Choroid plexus epithelial cell (primary cell): Measurements from ENCODE around the gene TANGO6.
A peak's percentile ranks its signal among the peaks of the same experiment; 100 is the strongest.

Experiments
- DNase-seq: peaks from one replicate; pipeline ENCODE4 v3.0.0-alpha.2; 2010; ENCODE audit warnings: low read depth
- H3K4me3 ChIP-seq: 2 replicates; pipeline ENCODE4 v1.5.1; 2011; ENCODE audit warnings: low read depth, mild to moderate bottlenecking, control low read depth, low read length, moderate library complexity
- TF ChIP-seq, protein P1 (sequence below): conservative IDR thresholded peaks from 2 replicates; pipeline ENCODE4 v1.5.1; 2011; ENCODE audit warnings: low read depth, mild to moderate bottlenecking, control low read depth, inconsistent platforms, low read length, moderate library complexity

The TANGO6 gene

DNA sequence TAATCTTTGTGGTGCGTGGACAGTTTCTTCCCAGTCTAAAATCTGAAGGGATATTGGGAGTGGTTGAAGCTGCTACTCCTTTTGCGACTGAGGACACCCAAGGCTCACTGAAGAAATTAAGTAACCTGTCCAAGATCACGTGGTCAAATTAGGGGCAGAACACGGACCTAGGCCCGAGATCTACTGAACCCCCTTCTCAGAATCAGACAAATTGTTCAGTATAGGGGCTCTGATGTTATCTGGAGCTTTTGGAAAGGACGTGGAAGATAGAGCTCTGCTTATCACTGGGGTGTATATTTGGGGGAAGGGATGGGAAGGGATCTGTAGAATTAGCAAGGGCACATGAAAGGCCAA lies 857 bp downstream of the TANGO6 start:
- DNase-seq = no peak

DNA sequence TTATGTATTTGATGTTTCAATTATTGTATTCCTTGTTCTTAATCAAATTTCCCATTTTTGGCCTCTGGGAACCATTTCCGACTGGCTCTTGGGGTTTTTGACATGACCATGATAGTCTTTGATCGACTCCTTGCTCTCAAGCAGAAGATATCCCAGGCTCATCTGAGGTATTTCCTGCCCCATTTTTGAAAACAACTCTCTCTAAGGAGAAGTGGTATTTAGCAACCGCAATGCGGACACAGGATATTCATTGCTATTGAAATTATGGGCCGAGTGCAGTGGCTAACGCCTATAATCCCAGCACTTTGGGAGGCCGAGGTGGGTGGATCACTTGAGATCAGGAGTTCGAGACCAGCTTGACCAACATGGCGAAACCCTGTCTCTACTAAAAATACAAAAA lies 5.5 kb downstream of the TANGO6 start:
- TF ChIP-seq, protein P1, sequence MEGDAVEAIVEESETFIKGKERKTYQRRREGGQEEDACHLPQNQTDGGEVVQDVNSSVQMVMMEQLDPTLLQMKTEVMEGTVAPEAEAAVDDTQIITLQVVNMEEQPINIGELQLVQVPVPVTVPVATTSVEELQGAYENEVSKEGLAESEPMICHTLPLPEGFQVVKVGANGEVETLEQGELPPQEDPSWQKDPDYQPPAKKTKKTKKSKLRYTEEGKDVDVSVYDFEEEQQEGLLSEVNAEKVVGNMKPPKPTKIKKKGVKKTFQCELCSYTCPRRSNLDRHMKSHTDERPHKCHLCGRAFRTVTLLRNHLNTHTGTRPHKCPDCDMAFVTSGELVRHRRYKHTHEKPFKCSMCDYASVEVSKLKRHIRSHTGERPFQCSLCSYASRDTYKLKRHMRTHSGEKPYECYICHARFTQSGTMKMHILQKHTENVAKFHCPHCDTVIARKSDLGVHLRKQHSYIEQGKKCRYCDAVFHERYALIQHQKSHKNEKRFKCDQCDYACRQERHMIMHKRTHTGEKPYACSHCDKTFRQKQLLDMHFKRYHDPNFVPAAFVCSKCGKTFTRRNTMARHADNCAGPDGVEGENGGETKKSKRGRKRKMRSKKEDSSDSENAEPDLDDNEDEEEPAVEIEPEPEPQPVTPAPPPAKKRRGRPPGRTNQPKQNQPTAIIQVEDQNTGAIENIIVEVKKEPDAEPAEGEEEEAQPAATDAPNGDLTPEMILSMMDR = no peak
- DNase-seq = no peak
- H3K4me3 ChIP-seq = no peak overlapping the region

More for the DNA sequence above, 857 bp downstream of the TANGO6 start:
- H3K4me3 ChIP-seq = peak overlapping the region; percentile 75
- TF ChIP-seq, protein P1 = no peak

DNA sequence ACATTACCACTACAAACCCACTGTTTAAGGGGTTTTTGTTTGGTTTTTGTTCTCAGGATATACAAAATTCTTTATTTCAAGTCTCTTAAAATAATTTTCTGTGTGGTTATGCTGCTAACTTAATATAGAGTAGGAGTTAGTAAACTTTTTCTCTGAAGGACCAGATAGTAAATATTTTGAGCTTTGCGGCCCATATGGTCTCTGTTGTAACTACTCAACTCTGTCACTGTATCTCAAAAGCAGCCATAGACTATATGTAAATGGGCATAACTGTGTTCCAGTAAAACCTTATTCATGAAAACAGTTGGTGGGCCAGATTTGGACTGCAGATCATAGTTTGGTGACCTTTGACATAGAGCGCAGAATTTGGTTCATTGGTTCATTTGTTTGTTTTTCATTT lies 7.2 kb downstream of the TANGO6 start:
- no peak for DNase-seq
- no peak overlapping the region for H3K4me3 ChIP-seq
- TF ChIP-seq, protein P1 = no peak

DNA sequence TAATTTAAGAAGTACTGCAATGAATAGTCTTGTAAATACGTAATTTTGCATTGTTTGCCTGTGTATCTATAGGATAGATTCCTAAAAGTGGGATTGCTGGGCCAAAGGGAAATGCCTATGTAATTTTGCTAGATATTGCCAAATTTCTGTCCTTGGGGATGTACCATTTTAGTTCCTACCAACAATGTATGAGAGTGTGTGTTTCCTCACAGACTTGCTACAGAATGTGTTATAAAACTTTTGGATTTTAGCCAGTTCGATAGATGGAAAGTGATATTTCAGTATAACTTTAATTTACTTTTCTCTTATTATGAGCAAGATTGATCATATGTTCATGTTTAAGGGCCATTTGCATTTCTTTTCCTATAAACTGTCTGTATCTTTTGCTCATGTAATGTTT lies 8.3 kb downstream of the TANGO6 start:
- H3K4me3 ChIP-seq = no peak overlapping the region
- no peak for DNase-seq
- TF ChIP-seq, protein P1 = no peak

DNA sequence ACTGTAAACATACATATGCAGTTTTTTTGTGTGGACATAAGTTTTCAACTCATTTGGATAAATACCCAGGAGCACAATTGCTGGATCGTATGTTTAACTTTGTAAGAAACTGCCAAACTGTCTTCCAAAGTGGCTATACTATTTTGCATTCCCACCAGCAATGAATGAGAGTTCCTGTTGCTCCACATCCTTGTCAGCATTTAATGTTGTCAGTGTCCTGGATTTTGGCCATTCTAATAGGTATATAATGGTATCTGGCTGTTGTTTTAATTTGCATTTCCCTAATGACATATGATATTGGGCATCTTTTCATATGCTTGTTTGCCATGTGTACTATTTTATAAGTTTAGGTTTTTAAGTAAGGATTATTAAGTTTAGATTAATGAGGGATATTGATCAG lies 14.1 kb downstream of the TANGO6 start:
- no peak overlapping the region for H3K4me3 ChIP-seq
- TF ChIP-seq, protein P1 = no peak
- DNase-seq = no peak

DNA sequence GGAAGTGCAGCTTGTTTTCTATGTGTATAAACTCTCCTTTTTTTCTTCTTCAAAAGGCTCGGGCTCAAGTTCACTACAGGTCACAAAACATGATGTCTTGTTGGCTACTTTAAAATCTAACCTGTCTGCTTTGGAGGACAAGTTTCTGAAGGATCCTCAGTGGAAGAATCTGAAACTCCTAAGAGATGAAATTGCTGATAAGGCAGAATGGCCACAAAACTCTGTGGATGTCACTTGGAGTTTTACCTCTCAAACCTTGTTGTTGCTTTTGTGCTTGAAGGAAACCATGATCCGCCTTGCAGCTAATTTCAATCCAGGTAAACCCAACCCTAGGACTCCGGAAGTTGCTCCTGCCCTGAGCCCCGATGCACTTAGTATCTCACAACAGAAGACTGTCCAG lies 16.5 kb downstream of the TANGO6 start:
- H3K4me3 ChIP-seq = no peak overlapping the region
- no peak for DNase-seq
- TF ChIP-seq, protein P1 = no peak

DNA sequence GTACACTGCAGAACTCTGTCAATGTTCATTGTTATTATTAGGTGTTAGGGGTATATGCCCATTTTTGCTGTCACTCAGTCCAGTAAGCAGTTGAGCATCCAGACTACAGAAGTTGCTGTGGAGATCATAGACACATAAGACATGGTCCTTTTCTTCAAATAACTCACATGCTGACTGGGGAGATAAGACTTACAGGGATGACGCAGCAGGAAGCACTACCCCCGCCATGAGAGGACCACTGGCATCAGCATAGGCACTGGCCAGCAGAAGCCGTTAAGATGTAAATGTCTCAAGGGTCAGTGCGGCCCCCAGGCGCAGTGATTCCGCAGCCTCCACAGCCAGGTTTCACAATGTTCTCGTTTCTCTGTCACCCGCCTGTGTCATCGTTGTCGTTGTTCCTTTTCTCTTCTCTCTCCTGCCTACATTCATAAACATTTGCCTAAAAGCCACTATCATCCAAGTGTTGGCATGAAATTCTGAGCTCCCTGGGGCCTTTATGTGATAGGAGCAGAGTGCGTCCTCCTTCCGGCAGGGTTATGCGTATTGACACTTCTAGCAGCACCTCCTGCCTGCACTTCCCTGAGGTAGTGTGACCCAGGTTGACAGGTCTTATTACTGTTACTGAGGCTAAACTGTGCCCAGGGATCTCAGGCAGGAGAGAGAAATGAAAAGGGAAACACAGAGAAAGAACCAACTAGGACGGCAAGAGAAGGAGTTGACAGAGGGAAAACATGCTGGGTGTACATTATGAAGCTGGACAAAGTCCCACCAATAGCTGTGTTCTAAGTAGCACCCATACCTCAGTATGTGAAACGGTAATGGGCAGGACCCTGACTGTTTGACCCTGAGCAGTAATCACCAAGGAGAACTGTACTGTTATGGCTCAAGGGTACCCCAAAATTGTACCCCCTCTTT lies 17.9 kb downstream of the TANGO6 start:
- no peak for DNase-seq
- TF ChIP-seq, protein P1 = no peak
- H3K4me3 ChIP-seq = no peak overlapping the region
